C4-2B (cell line): ENCODE results near the gene AHNAK.

Experiments
- CTCF ChIP-seq: fragments of 450-650 bp; conservative IDR thresholded peaks from 2 replicates; pipeline ENCODE4 v1.5.1; 2017; ENCODE audit warnings: mild to moderate bottlenecking
- ZFX ChIP-seq: fragments of 450-650 bp; IDR thresholded peaks from 2 replicates; pipeline ENCODE4 v1.6.1; 2017

- TF ChIP-seq CTCF, result no peak
- no peak for TF ChIP-seq ZFX
Measured at GRCh38 chr11:62457478-62457877, 89.1 kb downstream of the AHNAK start.
